NCI-H82 treated with DMSO at 0.1 percent for 48 hours (cell line): ENCODE data around the gene CPNE7.
"Not testable (repeated sequence)": the region's sequence is repeated elsewhere in the genome, so short reads cannot be mapped to it uniquely, and the experiment has no call there.

Experiments used
- DNase-seq: peaks from one replicate; lab custom pipeline; 2025; ENCODE audit not compliant: unreplicated experiment; lab: John Stamatoyannopoulos, UW

Gene CPNE7

GRCh38 chr16:89621136-89621697 is 45.7 kb downstream of the CPNE7 start:
- no peak for DNase-seq

GRCh38 chr16:89621698-89622409 is 46.3 kb downstream of the CPNE7 start:
- no peak for DNase-seq

GRCh38 chr16:89623511-89624261 is 48.1 kb downstream of the CPNE7 start:
- no peak for DNase-seq

- no peak for DNase-seq
These were observed 49.5 kb downstream of the CPNE7 start for GRCh38 chr16:89624777-89625761.

- no peak for DNase-seq
These were observed 54.5 kb downstream of the CPNE7 start for GRCh38 chr16:89629827-89630610.

- DNase-seq: no peak
These were observed 57.6 kb downstream of the CPNE7 start for GRCh38 chr16:89633064-89633631.

GRCh38 chr16:89634463-89635385 is 59.2 kb downstream of the CPNE7 start:
- DNase-seq: not testable (repeated sequence)

- DNase-seq: no peak
These were observed 61.1 kb downstream of the CPNE7 start for GRCh38 chr16:89636663-89637062.

- no peak for DNase-seq
These were observed 61.8 kb downstream of the CPNE7 start for GRCh38 chr16:89637379-89637778.

GRCh38 chr16:89638455-89638854 is 62.9 kb downstream of the CPNE7 start:
- DNase-seq: no peak

GRCh38 chr16:89639385-89639784 is 63.8 kb downstream of the CPNE7 start:
- DNase-seq: no peak

GRCh38 chr16:89641458-89642119 is 66.0 kb downstream of the CPNE7 start:
- DNase-seq: no peak

GRCh38 chr16:89642574-89642973 is 67.0 kb downstream of the CPNE7 start:
- no peak for DNase-seq

- no peak for DNase-seq
These were observed 68.3 kb downstream of the CPNE7 start for GRCh38 chr16:89643769-89644300.

- no peak for DNase-seq
These were observed 69.6 kb downstream of the CPNE7 start for GRCh38 chr16:89645122-89645521.

- no peak for DNase-seq
These were observed 70.7 kb downstream of the CPNE7 start for GRCh38 chr16:89646270-89646669.
